Stimulated activated naive CD8-positive, alpha-beta T cell treated with anti-CD3 and anti-CD28 coated beads, Interleukin-15, Interleukin-2, amounts not matched to agents 100 ng/mL and 50 ng/mL, for 24 hours (primary cell): ENCODE data around the gene GABRG1.

Source experiments
- H3K27ac Mint-ChIP-seq: one replicate; pipeline ENCODE4 v1.8.0; 2021; ENCODE audit warnings: mild to moderate bottlenecking, mixed read lengths
- H3K27me3 Mint-ChIP-seq: one replicate; pipeline ENCODE4 v1.8.0; 2021; ENCODE audit warnings: mixed read lengths
- H3K36me3 Mint-ChIP-seq: one replicate; pipeline ENCODE4 v1.8.0; 2021; ENCODE audit warnings: low read depth, mixed read lengths
- H3K4me1 Mint-ChIP-seq: one replicate; pipeline ENCODE4 v1.8.0; 2021; ENCODE audit warnings: low read depth, mixed read lengths
- H3K4me3 Mint-ChIP-seq: one replicate; pipeline ENCODE4 v1.8.0; 2021; ENCODE audit warnings: mild to moderate bottlenecking, mixed read lengths
- H3K9me3 Mint-ChIP-seq: one replicate; pipeline ENCODE4 v1.8.0; 2021; ENCODE audit warnings: mixed read lengths

Gene GABRG1

DNA sequence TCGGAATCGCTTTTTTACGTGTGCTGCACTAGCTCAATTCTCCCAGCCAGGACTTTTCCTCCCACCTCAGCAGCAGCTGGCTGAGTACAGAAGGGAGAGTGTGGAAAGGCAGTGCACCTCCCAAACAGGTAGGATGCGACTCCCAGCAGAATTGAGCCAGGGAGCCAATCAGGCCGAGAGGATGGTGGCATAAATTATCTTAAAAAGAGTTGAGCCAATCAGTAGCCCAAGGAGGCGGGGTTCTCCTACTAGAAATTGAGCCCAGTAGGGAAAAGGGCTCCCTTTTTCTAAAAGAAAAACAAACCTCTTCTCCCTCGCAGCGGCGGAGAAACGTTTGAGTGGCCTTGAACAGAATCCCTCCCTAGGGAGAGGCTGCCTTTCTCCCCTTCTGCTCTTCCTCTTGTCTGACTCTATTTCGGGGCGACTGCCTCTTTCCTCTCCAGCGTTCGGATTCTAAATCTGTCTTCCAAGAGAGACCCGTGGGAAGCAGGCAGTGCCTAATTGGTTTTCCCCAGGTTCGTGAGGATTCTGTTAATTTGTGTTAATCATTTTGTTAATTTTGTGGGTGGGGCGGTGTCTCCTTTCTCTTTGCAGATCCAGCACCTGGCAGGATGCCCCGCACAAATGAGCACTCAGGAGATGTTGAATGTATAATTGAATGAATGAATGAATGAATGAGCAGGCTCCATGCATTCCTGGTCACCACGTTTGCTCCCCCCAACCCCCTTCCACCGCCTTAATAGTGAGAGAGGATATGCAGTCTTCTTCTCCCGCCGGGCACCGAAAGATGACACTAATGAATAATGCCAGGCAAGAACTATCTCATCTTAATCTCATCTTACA, at the start of gene GABRG1:
GABRG1 (minus strand) TSS at position 142 of the 843 bp plus-strand sequence; CDS start at position 1, 141 bp downstream.
- H3K4me1 Mint-ChIP-seq = no peaks in the 10 kb centered on the region
- no peaks in the 10 kb centered on the region for H3K36me3 Mint-ChIP-seq
- no peak within 1 kb of the TSS for H3K4me3 Mint-ChIP-seq
- no peak within 1 kb of the TSS for H3K27ac Mint-ChIP-seq
- no peaks in the 10 kb centered on the region for H3K9me3 Mint-ChIP-seq
- H3K27me3 Mint-ChIP-seq = no peaks in the 10 kb centered on the region

DNA sequence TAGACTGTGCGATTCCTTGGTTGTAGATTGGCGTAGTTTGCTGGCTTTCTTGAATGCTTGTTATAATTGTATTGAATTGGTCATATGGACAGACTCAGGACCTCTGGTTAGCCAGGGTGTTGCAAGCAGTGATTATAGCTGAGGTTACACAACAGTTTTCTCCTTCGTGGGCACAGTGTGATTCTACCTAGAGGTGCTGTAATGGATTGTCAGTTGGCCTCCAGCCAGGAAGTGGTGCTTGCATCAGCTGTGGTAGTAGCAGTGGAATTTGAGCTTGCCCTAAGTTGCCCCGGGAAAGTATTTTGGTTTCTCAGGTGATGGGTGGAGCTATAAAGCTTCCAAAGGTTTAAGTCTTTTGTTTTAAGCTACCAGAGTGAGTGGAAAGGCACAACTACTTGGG, 23.1 kb upstream of the GABRG1 start:
- Mint-ChIP-seq H3K27me3 (no peaks in the 10 kb centered on the region), H3K27ac (no peak overlapping the region), H3K36me3 (no peaks in the 10 kb centered on the region), H3K9me3 (peaks cover 22% of the 10 kb centered on the region), H3K4me1 (no peaks in the 10 kb centered on the region), H3K4me3 (no peak overlapping the region)

DNA sequence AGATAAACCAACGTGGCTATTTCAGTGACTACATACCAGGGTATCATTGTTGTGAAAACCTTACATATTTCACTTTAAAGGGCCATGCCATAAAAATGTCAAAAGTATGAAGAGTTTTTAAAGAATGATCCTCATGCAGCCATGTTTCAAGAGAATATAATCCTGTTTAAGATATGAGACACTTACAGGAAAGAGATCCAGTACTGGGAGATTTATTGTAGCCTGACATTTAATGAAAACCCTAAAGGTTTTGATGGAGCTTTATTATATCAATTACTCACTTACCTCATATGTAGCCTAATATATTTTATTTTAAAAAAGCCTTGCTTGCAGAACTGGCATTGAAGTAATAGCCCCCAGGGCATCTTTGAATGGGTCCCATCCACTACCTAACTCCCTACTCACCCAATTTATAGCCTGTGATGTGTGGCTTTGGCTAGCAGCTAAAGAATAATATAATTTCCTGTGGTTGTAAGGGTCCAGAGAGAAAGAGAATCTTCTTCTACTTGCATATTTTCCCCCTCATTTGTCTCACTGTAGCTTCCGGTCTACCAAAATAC, 7.7 kb upstream of the GABRG1 start:
- no peaks in the 10 kb centered on the region for H3K4me1 Mint-ChIP-seq
- H3K4me3 Mint-ChIP-seq = no peak overlapping the region
- H3K36me3 Mint-ChIP-seq = no peaks in the 10 kb centered on the region
- H3K27me3 Mint-ChIP-seq = no peaks in the 10 kb centered on the region
- peaks cover 8% of the 10 kb centered on the region for H3K9me3 Mint-ChIP-seq
- H3K27ac Mint-ChIP-seq = no peak overlapping the region

DNA sequence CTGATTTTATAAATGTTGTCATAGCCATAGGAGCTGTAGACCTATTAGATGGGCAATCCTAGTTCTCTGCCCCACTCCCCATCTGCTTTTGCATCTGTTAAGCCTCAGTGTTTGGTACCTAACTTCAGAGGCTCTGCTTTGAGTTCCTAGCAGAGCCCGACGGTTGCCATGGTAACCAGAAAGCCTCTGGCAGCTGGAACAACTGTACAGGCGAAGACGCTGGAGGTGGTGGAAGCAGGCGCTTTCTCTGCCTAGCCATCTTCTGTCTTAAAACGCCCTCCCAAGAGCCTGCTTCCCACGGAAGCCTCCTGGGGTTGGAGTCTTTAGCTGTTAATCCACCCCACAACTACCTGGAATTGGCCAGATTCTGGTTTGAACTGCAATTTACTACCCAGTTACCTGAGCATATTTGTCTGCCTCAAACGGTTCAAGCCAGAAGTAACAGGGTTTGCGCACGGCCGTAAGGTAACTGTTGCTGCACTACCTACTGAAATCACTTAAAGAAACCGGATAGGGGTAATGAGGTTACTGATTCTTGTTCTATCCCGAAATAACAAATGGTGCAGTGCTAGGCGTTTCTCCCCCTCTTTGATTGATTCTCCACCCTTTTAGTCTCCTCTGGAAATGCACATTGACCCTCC, 1.0 kb upstream of the GABRG1 start:
- H3K36me3 Mint-ChIP-seq = no peaks in the 10 kb centered on the region
- no peak overlapping the region for H3K27ac Mint-ChIP-seq
- H3K4me1 Mint-ChIP-seq = no peaks in the 10 kb centered on the region
- no peak overlapping the region for H3K4me3 Mint-ChIP-seq
- H3K27me3 Mint-ChIP-seq = no peaks in the 10 kb centered on the region
- H3K9me3 Mint-ChIP-seq = no peaks in the 10 kb centered on the region

DNA sequence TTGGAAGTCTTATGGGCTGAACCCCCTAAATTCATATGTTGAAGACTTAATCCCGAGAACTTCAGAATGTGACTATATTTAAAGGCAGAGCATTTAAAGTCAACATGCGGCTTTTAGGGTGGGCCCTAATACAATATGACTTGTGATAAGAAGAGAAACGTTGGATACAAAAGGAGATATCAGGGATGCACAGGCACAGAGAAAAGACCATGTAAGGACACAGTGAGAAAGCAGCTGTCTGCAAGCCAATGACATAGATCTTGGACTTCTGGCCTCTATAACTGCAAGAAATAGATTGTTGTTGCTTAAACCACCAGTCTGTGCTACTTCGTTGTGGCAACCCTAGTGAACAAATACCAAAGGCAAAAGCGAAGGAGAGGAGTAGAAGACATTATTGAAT, 42.2 kb downstream of the GABRG1 start:
- Mint-ChIP-seq H3K27me3 (no peaks in the 10 kb centered on the region), H3K4me3 (no peak overlapping the region), H3K9me3 (peaks cover 5% of the 10 kb centered on the region), H3K4me1 (no peaks in the 10 kb centered on the region), H3K27ac (no peak overlapping the region), H3K36me3 (no peaks in the 10 kb centered on the region)

DNA sequence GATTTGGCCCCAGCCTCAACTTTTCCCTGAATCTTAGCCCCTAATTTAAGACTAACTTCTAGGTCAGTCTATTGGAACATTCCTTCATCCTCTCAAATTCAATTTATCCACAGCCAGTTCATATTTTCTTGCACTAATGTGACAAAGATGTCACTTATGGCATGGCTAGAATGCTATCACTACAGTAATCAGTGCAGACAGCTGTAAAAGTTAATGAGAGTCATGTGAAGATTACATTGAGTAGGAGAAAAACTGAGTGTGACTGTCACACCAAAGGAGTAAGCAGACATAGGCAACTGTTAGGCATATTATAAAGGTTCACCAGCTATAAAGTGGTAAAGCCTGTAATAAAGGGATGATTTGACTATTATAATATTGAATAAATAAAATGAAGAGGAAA, 42.6 kb downstream of the GABRG1 start:
- Mint-ChIP-seq H3K27ac (no peak overlapping the region), H3K36me3 (no peaks in the 10 kb centered on the region), H3K4me1 (no peaks in the 10 kb centered on the region), H3K9me3 (peaks cover 5% of the 10 kb centered on the region), H3K4me3 (no peak overlapping the region), H3K27me3 (no peaks in the 10 kb centered on the region)

DNA sequence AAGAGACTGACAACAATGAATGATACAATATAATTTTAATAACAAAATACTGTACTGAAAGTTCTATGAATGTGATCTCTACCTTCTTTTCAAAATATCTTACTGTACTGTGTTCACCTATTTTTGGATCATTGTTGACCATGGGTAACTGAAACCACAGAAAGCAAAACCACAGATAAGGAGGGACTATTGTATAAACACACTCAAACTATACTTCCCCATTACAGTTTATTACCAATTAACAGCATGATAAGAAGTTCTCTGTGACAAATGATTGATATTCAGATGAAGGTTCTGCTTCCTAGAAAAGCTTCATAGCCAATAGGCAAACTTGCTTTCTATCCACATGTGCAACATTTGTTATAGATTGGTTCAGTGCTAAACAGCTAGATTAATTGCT, 50.1 kb downstream of the GABRG1 start:
- H3K9me3 Mint-ChIP-seq = no peaks in the 10 kb centered on the region
- H3K4me1 Mint-ChIP-seq = no peaks in the 10 kb centered on the region
- no peaks in the 10 kb centered on the region for H3K36me3 Mint-ChIP-seq
- H3K4me3 Mint-ChIP-seq = no peak overlapping the region
- no peaks in the 10 kb centered on the region for H3K27me3 Mint-ChIP-seq
- no peak overlapping the region for H3K27ac Mint-ChIP-seq

DNA sequence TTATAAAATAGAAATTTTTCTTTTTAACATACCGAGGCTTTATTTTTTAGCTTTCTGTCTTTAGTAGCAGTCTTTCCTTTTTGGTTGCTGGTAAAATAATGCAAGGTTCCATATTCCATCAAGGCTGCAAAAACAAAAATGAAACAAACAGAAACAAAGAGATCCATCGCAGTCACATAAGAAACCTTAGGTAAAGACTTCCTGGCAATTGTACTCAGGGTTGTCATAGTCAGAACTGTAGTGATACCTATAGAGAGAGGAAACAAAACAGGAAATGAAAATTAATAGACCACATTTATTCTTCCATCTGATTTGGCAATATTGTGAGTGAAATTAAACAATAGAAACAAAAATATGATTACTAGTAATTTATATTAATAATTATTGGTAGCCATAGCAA, 72.5 kb downstream of the GABRG1 start:
- Mint-ChIP-seq H3K4me3 (no peak overlapping the region), H3K27ac (no peak overlapping the region), H3K27me3 (no peaks in the 10 kb centered on the region), H3K36me3 (no peaks in the 10 kb centered on the region), H3K9me3 (peaks cover 12% of the 10 kb centered on the region), H3K4me1 (no peaks in the 10 kb centered on the region)

DNA sequence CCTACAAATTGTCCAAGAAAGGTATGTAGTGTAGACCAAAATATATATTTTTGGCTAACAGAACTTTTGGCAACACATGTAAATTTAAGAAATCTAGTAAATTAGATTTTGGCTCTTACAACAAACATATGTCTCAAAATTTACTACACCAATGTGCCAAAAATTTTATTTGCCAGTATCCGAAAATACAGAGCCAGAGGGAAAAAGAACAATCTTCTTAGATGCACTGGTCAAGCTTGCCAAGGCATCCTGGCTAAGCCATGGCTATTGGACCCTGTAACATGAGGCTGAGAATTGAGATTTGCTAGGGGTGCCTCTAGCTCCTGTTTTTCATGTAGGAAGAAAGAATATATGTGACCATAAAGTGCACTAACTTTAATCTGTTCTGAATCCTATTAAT, 91.8 kb downstream of the GABRG1 start:
- H3K27ac Mint-ChIP-seq = no peak overlapping the region
- H3K27me3 Mint-ChIP-seq = no peaks in the 10 kb centered on the region
- H3K4me1 Mint-ChIP-seq = no peaks in the 10 kb centered on the region
- peaks cover 4% of the 10 kb centered on the region for H3K9me3 Mint-ChIP-seq
- H3K36me3 Mint-ChIP-seq = no peaks in the 10 kb centered on the region
- no peak overlapping the region for H3K4me3 Mint-ChIP-seq

DNA sequence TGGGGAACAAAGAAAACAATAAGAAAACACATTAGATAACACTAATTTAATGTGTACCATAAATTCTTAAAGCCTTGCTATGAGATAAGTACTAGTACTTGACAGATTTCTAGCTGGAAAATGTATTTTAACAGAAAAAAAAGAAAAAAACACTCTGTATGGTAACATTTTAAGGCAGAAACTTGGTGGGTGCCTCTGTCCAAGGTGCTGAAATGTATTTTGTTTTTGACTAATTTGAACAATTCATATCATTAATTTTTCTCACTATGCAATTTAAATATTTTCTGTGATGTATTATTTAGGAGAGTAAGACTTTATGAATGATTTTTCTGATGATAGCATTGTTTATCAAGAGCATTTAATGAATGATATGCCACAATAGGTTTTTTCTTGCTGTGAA, 107.5 kb downstream of the GABRG1 start:
- Mint-ChIP-seq H3K36me3 (no peaks in the 10 kb centered on the region), H3K27ac (no peak overlapping the region), H3K4me3 (no peak overlapping the region), H3K9me3 (peaks cover 11% of the 10 kb centered on the region), H3K27me3 (no peaks in the 10 kb centered on the region), H3K4me1 (no peaks in the 10 kb centered on the region)

DNA sequence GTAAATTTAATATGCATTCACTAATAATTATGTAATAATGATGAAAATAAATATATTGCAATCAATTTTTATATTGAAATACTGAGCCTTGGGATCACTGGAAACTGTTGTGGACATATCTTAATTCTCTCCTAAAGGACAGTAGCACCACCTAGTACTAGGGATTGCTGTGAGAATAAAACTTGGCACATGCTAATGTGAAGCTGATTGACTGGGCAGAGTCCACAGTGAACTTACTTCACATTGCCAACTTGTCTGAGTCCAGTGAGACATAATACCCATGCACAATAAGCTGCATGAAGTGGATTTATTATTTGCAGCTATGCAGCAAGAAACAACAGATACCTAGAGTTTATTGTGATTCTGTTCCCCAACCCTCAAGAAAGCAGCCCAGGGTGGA, 131.1 kb downstream of the GABRG1 start:
- H3K4me1 Mint-ChIP-seq = no peaks in the 10 kb centered on the region
- H3K4me3 Mint-ChIP-seq = no peak overlapping the region

DNA sequence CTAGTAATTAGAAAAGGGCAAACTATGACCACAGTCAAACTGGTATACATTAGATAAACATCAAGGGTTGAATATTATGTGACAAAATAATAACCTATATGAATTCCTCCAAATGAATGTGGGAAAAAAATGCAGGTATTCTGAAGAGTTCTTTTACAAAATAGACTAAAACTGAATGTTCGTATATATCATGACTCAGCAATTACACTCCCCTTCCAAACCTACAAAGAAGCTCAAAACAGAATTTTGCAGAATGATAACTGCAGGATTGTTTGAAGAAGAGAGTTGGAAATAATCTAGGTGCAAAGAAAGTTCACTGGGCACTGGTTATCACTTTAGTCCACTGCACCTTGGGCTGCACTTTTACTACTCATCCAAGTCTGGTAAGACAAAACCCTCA, 134.1 kb downstream of the GABRG1 start:
- no peak overlapping the region for H3K4me3 Mint-ChIP-seq
- no peaks in the 10 kb centered on the region for H3K4me1 Mint-ChIP-seq
- no peaks in the 10 kb centered on the region for H3K36me3 Mint-ChIP-seq
- no peaks in the 10 kb centered on the region for H3K27me3 Mint-ChIP-seq
- no peak overlapping the region for H3K27ac Mint-ChIP-seq
- peaks cover 9% of the 10 kb centered on the region for H3K9me3 Mint-ChIP-seq

More for the DNA sequence above, 131.1 kb downstream of the GABRG1 start:
- H3K27ac Mint-ChIP-seq = no peak overlapping the region
- no peaks in the 10 kb centered on the region for H3K27me3 Mint-ChIP-seq
- no peaks in the 10 kb centered on the region for H3K36me3 Mint-ChIP-seq
- H3K9me3 Mint-ChIP-seq = peaks cover 9% of the 10 kb centered on the region

DNA sequence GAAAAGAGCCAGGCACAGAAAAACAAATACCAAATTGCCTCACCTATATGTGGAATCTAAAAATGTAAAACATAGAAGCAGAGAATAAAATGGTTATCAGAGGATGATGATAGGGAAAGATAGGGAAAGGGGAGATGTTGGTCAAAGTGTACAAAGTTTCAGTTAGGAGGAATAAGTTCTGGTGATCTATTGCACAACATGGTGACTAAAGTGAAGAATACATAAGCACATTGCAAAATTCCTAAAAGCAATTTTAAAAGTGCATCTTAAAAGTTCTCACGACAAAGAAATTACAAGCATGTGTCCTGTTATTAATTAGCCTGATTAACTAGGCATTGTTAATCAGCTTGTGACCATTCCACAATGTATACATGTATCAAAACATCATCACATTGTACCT, 136.0 kb downstream of the GABRG1 start:
- no peak overlapping the region for H3K27ac Mint-ChIP-seq
- H3K4me1 Mint-ChIP-seq = no peaks in the 10 kb centered on the region
- no peaks in the 10 kb centered on the region for H3K27me3 Mint-ChIP-seq
- no peak overlapping the region for H3K4me3 Mint-ChIP-seq
- no peaks in the 10 kb centered on the region for H3K36me3 Mint-ChIP-seq
- H3K9me3 Mint-ChIP-seq = peaks cover 13% of the 10 kb centered on the region
